HK-2 (cell line): ENCODE measurements around the gene RSPO1.

ENCODE experiments used
- DNase-seq: peaks from one replicate; pipeline ENCODE4 v3.0.0-alpha.2; 2018; ENCODE audit not compliant: unreplicated experiment

The RSPO1 gene

DNA sequence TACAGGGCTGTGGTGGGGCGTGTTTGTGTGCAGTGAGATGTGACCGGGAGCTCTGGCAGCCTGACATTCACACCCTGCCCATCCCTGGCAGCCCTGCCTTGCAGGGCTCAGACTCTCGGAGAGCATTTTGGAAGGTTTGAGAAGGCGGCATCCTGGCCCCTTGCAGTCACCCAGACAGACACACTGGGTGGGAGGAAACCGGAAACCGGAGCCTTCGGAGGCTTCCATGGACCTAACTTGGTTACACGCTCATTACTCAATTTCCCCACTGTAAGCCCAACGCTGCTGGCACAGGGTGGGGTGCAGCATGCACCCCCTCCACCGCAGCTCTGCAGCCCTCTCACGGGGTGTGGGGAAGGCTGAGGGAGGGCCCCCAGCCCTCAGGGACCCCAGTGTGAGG lies 22.2 kb upstream of the RSPO1 start:
- DNase-seq = no peak

DNA sequence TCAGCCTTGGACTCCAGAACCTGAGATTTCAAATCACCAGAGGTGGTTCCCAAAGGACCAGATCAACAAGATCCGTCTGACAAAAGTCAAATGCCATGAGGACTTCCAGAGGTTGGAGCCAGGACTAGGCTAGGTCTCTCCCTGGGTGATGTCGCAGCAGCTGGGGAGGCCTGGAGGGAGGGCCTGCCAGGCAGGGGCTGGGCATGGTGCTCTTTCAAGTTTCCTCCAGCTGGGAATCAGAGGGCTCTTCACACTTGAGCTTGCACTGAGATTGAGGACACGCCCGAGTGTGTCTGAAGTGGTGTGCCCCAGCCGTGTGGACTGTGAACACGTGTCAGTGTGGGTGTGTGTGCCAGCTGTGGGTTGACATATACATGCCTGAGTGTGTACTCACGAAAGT lies 21.3 kb upstream of the RSPO1 start:
- no peak for DNase-seq

DNA sequence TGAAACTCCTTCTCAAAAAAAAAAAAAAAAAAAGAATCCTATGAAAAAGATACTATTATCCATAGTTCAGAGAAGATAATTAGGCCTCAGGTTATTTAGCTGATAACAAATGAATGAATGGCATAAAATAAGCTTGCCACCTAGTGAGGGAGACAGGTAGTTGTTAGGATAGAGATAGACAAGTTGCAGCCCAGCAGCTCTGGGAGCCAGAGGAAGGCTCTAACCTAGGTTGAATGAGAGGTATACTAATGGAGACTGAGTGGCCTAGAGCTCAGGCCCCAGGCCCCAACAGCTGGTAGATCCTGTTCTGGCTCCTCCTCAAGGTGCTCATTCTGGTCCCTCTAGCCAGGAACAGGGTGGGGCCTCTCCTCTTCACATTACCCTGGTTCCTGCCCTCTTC lies 20.6 kb upstream of the RSPO1 start:
- no peak for DNase-seq

DNA sequence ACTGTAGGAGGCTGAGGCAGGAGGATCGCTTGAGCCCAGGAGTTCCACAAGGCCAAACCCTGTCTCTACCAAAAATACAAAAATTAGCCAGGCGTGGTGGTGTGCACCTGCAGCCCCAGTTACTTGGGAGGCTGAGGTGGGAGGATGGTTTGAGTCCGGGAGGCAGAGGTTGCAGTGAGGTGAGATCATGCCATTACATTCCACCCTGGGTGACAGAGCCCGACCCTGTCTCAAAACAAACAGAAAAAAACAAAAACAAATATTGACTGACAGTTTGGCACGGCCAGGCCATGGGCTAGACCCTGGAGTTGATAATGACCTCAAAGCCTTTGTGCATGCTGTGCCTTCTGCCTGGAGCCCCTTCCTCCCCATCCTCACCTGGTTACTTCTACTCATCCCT lies 19.2 kb upstream of the RSPO1 start:
- DNase-seq = no peak

DNA sequence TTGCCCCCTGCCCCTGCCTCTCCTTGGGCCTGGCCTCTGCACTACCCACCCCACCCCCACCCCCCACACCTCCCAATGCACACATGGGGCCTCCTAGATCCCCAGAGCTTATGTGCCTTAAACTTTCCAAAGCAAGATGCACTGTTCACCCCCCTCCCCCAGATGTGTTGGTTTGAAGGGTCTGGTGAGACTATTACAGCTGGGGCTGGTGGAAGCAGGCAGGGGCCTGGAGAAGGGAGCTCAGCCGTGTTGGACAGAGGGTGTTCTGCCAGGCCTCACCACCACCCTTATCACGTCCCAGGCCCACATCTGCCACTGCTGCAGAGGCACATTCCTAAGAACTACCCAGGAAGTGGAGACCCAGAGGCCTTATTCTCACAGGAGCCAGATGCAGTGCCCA lies 18.3 kb upstream of the RSPO1 start:
- DNase-seq = no peak

DNA sequence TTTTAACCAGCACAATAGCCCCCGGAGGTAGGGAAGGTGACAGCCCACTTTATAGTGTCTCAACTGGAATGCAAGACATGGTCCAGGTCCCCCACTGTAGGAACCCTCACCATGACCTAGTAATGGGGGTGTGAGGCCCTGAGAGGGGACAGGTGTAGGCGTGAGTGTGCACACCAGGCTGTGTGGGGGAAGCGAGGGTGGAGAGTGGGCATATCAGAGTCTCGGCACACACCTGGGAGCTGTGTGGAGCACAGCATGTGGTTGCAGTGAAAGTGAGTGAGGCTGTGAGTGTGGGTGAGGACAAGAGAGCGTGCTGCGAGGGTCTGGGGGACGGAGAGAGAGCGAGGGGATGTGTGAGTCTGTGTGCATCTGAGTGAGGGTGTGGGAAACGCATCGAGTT lies 17.1 kb upstream of the RSPO1 start:
- no peak for DNase-seq

DNA sequence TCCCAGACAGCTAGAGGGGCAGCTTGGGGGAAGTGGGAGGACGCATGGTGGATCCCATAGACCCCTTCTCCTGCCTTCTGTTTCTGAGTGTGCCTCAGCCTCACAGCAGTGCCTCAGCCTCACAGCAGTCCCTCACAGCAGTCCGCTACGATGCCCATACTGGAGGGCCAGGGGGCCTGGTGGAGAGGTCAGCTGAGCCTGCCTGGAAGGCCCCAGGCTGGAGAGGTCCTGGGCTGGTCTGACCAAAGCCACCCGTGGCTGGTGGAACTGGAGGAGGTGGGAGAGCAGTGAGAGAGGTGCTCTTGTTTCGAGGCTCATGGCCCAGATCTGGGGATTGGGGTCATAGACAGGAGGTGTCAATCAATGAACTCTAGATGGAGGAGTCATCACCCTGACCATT lies 16.0 kb upstream of the RSPO1 start:
- DNase-seq = no peak

DNA sequence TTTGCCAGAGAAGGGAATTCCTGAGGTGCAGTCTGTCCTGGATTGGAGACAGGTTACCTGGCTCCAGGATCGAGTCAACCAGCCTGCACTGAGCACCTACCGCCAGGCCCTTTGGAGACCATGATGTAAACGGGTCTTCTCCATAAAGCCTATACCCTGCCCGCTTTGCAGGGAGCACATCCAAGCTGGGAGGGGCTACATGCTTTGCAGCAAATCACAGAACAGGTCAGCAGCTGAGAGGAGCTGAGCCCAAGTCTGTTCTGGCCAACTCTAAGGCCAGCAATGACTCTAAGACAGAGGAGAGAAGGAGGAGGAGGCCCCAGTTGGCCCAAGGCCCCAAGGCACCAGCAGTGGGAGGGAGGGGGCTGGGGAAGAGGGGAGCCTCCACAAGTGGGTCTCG lies 15.5 kb upstream of the RSPO1 start:
- no peak for DNase-seq

DNA sequence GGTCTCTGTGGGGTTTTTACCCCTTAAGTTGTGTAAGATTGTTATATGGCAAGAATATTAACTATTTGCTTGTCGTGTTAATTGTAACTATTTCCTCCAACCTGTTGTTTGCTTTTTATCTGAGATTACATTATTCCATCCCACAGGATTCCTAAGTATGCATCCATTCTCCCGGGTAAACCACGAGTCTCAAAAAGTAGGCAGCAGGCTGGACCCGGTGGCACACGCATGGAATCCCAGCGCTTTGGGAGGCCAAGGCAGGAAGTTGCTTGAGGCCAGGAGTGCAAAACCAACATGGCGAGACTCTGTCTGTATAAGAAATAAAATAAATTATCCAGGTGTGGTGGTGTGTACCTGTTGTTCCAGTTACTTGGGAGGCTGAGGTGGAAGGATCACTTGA lies 12.6 kb upstream of the RSPO1 start:
- no peak for DNase-seq

DNA sequence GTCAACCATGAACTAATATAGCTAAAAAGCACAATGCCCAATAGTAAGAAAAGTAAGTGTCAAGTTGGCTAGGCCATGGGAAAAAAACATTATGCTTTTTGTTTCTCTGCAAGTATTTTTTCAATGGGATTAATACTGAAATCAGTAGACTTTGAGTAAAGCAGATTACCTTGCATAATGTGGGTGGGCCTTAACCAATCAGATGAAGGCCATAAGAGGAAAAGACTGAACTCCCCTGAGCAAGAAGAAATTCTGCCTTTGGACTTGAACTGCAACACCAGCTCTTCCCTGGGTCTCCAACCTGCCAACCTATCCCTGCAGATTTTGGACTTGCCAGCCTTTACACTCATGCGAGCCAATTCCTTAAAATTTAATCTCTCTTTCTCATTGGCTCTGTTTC lies 6.4 kb upstream of the RSPO1 start:
- DNase-seq = no peak

DNA sequence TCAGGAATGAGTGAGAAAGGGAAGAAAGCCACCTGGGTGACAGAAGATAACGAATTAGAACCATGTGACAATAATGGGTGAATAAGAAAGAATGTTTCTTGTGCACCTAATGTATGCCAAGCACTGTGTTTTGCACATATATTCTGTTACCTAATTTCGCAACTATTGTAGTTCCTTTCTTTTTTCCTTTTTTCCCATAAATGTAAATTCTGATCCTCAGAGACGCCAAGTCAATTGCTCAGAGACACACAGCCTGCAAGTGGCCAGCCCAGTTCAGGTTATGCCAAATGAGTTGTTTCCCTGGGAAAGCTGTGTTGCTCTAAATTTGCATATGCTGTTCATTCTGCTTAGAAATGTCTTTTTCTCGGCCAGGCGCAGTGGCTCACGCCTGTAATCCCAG lies 1.7 kb upstream of the RSPO1 start:
- no peak for DNase-seq

DNA sequence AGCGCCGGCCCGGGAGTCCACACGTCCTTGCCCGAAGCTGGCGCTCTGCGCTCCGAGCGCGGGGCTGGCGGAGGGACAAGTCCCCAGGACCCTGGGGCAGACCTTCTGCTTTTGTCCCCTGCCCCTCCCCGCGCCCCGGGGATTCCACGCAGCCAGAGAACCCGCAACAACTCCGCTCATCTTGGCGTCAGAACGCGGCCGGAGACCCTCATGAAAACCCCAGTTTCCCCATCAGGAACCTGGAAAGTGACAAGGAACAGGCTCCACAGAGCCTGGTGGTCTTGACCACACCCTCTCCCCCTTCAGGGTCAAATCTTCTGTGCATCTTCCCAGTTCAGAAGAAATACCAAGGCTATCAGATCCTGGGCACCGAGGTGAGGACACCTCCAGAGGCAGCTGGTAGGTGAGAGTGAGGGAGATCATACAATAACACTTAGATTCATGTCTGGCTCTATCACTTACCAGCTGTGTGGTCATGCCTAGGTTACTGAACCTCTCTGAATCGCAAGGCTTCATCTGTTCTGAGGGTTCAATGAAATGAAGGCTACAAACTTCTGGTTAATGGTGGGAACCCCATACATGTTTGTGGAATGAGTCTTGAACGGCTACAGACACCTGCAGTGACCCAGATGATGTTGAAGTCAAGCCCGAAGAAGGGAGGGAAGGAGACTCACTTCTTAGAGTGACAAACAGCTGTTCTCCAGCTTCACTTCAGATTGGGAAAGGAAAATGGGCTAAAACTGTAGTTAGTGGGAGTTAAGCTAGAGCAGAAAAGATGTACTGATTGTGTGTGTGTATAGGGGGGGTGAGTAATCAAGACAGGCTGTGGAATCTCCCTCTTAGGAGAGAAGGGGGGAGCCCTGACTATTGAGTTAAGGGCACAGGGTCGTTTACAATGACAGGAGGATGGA lies 555 bp upstream of the RSPO1 start:
- DNase-seq = no peak

DNA sequence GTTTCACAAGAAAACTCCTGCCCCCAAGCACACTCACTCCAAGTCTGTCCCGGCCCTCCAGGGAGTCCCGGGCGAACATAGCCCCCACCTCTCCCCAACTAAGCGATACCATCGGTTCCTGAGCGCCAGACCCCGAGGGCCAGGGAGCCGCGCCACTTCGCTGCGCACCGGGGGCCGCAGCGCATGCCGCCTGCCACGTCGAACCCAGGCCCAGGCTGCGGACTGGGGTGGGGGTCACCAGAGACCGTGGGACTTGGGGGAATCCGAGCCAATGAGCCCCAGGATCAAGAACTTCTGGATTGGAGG lies 801 bp downstream of the RSPO1 start:
- no peak for DNase-seq

DNA sequence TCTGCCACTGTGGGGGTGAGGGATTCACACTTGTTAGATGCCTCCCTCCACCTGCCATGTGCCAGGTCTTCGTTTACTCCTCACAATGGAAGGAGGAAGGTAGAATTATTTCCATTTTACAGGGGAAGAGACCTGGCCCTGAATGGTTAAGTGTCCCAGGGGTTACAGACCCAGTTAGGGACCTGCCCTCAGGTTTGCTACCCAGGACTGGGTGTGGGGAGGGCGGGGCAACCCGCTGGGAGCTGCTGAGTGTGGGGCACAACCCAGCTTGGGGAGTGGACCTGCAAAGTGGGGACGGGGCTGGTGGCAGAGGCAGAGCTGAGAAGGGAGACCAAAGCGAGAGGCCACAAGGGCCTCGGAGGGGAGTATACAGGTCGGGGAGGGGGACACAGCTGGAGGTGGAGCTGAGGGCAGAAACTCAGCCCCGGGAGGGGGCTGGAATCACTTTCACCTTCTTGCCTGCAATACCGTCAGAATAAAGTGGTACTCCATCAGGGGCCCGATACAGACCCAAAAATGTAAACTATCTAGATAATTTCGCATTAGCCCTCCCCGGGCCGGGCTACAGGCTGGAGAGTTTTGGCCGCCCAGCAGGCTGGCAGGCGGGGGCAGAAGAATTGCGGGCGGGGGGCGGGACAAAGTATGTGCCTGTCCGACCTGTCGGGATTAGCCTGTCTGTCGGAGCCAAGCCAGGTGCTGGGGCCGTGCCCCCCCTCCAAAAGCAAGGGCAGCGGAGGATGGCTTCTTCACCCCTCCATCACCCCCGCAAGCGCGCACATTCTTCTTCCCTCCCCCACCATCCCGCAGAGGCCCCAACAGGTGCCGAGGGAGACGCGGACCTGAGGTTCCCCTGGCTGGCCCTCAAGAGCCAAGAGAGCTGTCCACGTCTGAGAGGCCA lies 1.4 kb downstream of the RSPO1 start:
- DNase-seq = no peak

DNA sequence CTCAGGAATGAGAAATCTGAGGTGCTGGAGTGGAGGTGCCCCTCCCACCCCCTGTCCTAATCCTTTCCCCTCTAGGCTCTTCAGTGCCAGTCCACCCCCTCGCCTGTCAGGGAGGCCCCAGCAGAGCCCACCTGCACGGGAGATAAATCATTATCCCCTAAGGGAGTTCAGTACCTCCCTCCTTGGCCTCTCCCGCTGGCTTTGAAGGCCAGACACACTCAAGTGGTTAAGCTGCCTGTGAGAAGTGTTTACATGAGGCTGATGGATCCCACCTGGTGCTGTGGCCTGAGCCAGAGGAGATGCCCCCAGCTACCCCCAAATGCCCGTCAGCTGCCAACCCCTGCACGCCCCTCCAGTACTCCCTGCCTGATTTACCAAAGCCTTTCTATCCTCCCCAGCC lies 3.7 kb downstream of the RSPO1 start:
- no peak for DNase-seq

DNA sequence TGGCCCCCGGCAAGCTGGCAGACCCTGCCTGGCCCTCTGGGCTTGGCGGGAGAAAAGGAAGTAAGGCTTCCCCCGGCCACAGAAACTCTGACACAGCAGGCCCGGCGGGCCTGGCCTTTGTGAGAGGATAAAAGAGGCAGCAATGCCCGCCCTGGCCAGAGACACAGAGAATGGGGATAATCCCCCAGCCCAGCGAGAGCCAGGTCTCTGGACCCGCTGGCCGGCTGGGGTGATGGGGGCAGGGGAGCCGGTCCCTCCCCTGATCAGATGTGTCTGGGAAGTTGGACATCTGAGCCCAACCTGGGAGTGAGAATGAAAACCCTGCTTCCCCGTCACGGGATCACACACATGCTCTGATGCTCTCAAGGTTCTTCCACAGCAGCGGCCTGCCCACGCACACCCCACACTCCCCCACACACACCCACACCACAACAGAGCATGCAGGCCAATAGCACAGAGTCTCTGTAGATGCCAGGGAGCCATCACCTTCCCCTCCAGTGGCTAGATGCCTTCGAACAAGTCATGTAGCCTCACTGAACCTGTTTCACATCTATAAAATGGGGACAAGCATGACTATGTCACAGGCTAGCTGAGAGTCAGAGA lies 4.2 kb downstream of the RSPO1 start:
- no peak for DNase-seq

DNA sequence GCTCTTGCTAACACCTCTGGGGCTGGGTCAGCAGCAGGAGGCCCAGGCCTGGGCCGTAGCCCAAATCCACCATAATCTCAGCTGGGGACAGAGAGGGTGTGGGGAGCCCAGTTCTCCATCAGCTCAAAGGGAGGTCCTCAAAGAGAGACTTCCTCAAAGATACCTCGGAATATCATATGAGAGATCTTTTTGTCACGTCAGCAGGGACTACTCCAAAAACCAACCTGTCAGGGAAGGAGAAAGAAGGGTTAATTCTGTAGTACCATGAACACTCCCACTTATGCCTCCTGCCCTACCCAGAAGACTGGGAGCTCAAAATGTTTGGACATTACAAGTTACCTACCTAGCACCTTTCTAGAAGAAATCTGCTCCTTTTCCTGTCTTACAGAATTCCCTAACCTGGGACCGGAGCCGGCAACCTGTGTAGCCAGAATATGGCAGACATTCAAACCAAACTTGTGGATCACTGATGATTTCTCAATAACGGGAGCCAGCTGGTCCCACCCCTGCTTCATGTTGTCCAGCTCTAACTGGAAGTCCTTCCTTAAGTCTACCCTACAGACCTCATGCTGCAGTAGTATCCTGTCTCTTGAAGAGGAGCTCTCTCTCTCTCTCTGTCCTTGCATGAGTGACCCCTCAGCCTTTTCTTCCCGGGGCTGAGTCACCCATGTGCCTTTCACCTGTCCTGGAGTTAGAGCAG lies 4.8 kb downstream of the RSPO1 start:
- no peak for DNase-seq

DNA sequence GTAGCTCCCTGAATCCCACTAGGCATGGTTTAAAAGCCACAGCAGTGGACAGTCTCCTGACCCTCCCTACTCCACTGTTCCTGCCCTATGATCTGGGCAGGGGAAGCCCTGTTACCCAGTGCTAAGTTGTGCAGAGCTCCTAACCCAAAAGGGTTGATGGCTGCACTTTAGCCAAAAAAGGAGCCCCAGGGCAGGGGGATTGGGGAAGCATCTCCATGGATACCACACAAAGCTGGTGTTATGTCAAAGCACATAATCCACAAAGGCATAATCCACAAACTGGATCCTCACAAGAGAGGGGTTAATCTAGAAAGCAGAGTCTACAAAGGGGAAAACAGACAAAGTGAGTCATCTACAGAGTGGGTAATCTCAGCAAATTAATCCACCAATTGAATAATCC lies 5.7 kb downstream of the RSPO1 start:
- no peak for DNase-seq

DNA sequence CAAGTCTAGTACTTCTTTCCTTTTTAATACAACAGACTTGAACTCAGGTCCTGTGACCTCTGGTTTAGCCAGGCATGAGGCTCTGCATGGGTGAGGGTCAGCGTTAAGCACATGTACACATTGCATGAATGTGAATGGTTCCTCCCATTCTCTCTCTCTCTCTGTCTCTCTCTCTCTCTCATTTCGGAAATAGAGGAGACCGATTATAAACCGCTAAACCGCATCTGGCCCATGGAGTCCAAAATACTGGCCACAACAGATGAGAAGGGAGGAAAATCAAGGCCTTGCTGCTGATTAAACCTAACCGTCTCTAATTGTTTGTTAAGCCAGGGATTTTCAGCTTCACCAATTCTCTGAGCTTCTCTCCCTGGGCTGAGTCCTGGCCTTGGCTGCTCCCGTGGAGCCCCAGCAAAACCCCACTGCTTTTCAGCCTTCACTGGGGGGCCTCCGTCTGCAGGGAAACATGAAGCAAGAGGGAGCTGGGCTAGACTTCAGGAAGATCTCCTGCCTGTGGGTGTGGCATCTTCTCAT lies 6.6 kb downstream of the RSPO1 start:
- DNase-seq = no peak

DNA sequence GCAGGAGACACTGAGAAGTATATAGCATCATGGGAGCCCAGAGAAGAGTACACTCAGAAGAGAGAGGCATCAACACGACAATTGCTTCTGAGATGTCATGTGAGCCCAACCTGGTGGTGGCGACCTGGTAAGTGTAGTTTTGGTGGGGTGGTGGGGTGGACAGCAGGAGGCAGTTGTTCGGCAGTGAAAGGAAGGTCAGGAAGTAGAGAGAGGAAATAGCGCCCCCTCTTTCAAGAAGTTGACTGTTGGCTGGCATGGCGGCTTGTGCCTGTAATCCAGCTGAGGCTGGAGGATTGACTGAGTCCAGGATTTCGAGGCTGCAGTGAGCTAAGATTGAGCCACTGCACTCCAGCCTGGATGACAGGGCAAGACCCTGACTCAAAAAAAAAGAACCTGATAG lies 12.6 kb downstream of the RSPO1 start:
- no peak for DNase-seq

DNA sequence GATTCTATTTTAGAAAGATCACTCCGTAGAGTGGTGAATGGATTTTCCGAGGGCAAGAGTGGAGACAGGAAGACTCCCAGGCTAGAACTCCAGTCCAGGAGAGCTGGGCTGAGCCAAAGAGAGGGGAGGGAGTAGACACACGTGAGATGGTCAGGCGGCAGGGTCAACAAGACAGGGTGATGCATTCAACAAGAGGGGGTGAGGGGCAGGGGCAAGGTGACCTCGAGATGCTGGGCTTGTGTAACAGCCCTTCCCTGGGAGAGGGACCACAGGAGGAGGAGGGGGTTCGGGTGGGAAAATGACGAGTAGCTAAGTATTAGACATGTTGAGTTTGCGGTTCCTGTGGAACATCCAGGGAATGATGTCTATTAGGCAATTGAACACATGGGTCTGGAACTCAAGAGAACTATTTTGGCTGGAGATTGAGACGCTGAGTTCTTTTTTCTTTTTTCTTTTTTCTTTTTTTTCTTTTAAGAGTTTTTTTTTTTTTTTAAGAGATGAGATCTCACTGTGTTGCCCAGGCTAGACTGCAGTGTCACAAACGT lies 13.3 kb downstream of the RSPO1 start:
- DNase-seq = no peak

DNA sequence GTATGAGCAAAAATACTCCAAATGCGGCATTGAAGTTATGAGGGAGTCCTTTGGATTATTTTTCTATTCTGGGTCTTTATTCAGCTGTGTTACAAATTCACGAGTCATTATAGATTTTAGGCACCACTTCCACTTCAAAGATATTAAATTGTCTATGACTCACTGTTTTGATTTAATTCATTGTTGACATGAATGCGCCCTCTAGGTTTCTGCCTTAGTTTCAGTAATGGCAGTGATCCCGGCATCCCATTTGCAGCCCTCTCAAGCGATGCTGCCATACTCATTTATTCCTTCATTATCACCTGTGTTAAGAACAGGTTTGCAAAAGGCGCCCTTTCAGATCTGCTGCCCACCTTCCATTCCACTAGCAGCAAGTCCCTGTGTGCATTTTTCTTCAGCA lies 14.0 kb downstream of the RSPO1 start:
- DNase-seq = no peak
